IMR-90 (cell line): ENCODE data around the gene JMJD1C. TPM values are rescaled to one million over a fixed set of nuclear protein-coding genes. Genes with fewer than 3 reads are reported as not detected.

ENCODE experiments used
- ATAC-seq: fragments of 200-7000 bp; cut with Tn5 transposase; 2 replicates; pipeline ENCODE4 v1.9.1; 2020; ENCODE audit warnings: low read depth, mild to moderate bottlenecking, moderate library complexity
- BruUV-seq: library from RNA; stranded (reverse); fragments of 400-500 nt; replicated peaks from 2 replicates; lab custom pipeline; 2021; lab: Mats Ljungman, UMichigan
- CTCF ChIA-PET: fragments of 300-600 bp; formaldehyde crosslinking; extraction: SDS; loops from one replicate; lab custom pipeline; 2021; ENCODE audit warnings: antibody characterized with exemption; lab: Yijun Ruan, JAX
- POLR2A ChIA-PET: fragments of 300-600 bp; sonication (Branson Sonifier 250); formaldehyde crosslinking; loops from one replicate; lab custom pipeline; 2022; ENCODE audit warnings: antibody characterized with exemption; ENCODE audit not compliant: unreplicated experiment; lab: Charles Lee
- DNase-seq: peaks from one replicate; pipeline ENCODE4 v3.0.0; 2013
- H2AFZ ChIP-seq: replicated peaks from 2 replicates; pipeline ENCODE3; 2013; ENCODE audit warnings: low read length, mild to moderate bottlenecking; ENCODE audit not compliant: poor library complexity
- H2AK5ac ChIP-seq: 2 replicates; pipeline ENCODE4 v1.6.1; 2013; ENCODE audit warnings: low read depth, low read length, inconsistent platforms
- H2AK9ac ChIP-seq: replicated peaks from 2 replicates; pipeline ENCODE3; 2013; ENCODE audit warnings: mild to moderate bottlenecking, low read depth, low read length, moderate library complexity; ENCODE audit not compliant: poor library complexity
- H2BK120ac ChIP-seq: 2 replicates; pipeline ENCODE4 v1.6.1; 2013; ENCODE audit warnings: low read depth, low read length, inconsistent platforms
- H2BK15ac ChIP-seq: 3 replicates; pipeline ENCODE4 v1.6.1; 2013; ENCODE audit warnings: low read depth, low read length, inconsistent platforms
- H2BK20ac ChIP-seq: 2 replicates; pipeline ENCODE4 v1.6.1; 2013; ENCODE audit warnings: low read depth, mild to moderate bottlenecking, inconsistent platforms, low read length, moderate library complexity
- H2BK5ac ChIP-seq: 2 replicates; pipeline ENCODE4 v1.6.1; 2013; ENCODE audit warnings: mild to moderate bottlenecking, low read depth, low read length, inconsistent platforms; ENCODE audit not compliant: poor library complexity, severe bottlenecking
- H3K14ac ChIP-seq: replicated peaks from 2 replicates; pipeline ENCODE4 v1.6.1; 2013; ENCODE audit warnings: low read depth, low read length, inconsistent platforms
- H3K18ac ChIP-seq: 2 replicates; pipeline ENCODE4 v1.6.1; 2013; ENCODE audit warnings: low read depth, low read length, control low read depth
- H3K23ac ChIP-seq: 2 replicates; pipeline ENCODE4 v1.6.1; 2013; ENCODE audit warnings: low read depth, low read length, inconsistent platforms
- H3K27ac ChIP-seq: 2 replicates; pipeline ENCODE4 v1.5.1; 2013; ENCODE audit warnings: mild to moderate bottlenecking, control low read depth, low read length; ENCODE audit not compliant: insufficient read depth
- H3K27me3 ChIP-seq: 2 replicates; pipeline ENCODE4 v1.6.1; 2013; ENCODE audit warnings: low read length; ENCODE audit not compliant: control insufficient read depth, insufficient read depth
- H3K36me3 ChIP-seq: 2 replicates; pipeline ENCODE4 v1.6.1; 2013; ENCODE audit warnings: low read length, mixed read lengths; ENCODE audit not compliant: control insufficient read depth, insufficient read depth
- H3K4ac ChIP-seq: 2 replicates; pipeline ENCODE4 v1.6.1; 2013; ENCODE audit warnings: low read depth, low read length, inconsistent platforms
- H3K4me1 ChIP-seq: 2 replicates; pipeline ENCODE4 v1.6.1; 2013; ENCODE audit warnings: low read length, mixed read lengths; ENCODE audit not compliant: control insufficient read depth, insufficient read depth
- H3K4me2 ChIP-seq: 2 replicates; pipeline ENCODE4 v1.6.1; 2013; ENCODE audit warnings: low read depth, mild to moderate bottlenecking, control low read depth, low read length, moderate library complexity
- H3K4me3 ChIP-seq: 2 replicates; pipeline ENCODE4 v1.5.1; 2013; ENCODE audit warnings: low read depth, mild to moderate bottlenecking, control low read depth, low read length, moderate library complexity; ENCODE audit not compliant: insufficient read depth
- H3K56ac ChIP-seq: 2 replicates; pipeline ENCODE4 v1.6.1; 2013; ENCODE audit warnings: low read length, inconsistent platforms; ENCODE audit not compliant: insufficient read depth; ENCODE audit errors: extremely low read depth
- H3K79me1 ChIP-seq, 2 experiments: 2 replicates each; pipeline ENCODE4 v1.6.1; 2013; ENCODE audit warnings: low read length in 2 of 2, inconsistent platforms in 1 of 2, low read depth in 1 of 2
- H3K9ac ChIP-seq: 2 replicates; pipeline ENCODE4 v1.6.1; 2013; ENCODE audit warnings: low read depth, low read length, control low read depth
- H3K9me1 ChIP-seq: 2 replicates; pipeline ENCODE4 v1.6.1; 2013; ENCODE audit warnings: low read length, inconsistent platforms; ENCODE audit not compliant: insufficient read depth
- H3K9me3 ChIP-seq: 2 replicates; pipeline ENCODE4 v1.6.1; 2013; ENCODE audit warnings: low read length; ENCODE audit not compliant: control insufficient read depth, insufficient read depth
- H4K20me1 ChIP-seq: 2 replicates; pipeline ENCODE4 v1.6.1; 2013; ENCODE audit warnings: low read length, inconsistent platforms; ENCODE audit not compliant: insufficient read depth
- H4K5ac ChIP-seq: 2 replicates; pipeline ENCODE4 v1.6.1; 2013; ENCODE audit warnings: mild to moderate bottlenecking, low read depth, low read length, control low read depth
- H4K8ac ChIP-seq, 2 experiments: 2 replicates each; pipeline ENCODE4 v1.6.1; 2013; ENCODE audit warnings: low read depth in 2 of 2, low read length in 2 of 2, control low read depth in 1 of 2, inconsistent platforms in 1 of 2
- H4K91ac ChIP-seq: 2 replicates; pipeline ENCODE4 v1.6.1; 2013; ENCODE audit warnings: low read depth, low read length, inconsistent platforms; ENCODE audit not compliant: insufficient read depth
- BHLHE40 ChIP-seq: fragments of 150-350 bp; IDR thresholded peaks from 2 replicates; pipeline ENCODE4 v1.6.1; 2016; ENCODE audit warnings: mild to moderate bottlenecking, low read depth, low read length
- CEBPB ChIP-seq: IDR thresholded peaks from 2 replicates; pipeline ENCODE4 v1.6.1; 2012; ENCODE audit warnings: low read depth, low read length, improper control_type of control experiment
- CHD1 ChIP-seq: IDR thresholded peaks from 2 replicates; pipeline ENCODE4 v1.6.1; 2012; ENCODE audit warnings: low read depth, low read length, improper control_type of control experiment
- CTCF ChIP-seq: conservative IDR thresholded peaks from 2 replicates; pipeline ENCODE4 v1.5.1; 2012; ENCODE audit warnings: mild to moderate bottlenecking, low read depth, low read length, improper control_type of control experiment
- FOS ChIP-seq: fragments of 150-350 bp; IDR thresholded peaks from 2 replicates; pipeline ENCODE4 v1.6.1; 2016; ENCODE audit warnings: low read depth, low read length
- MAFK ChIP-seq: IDR thresholded peaks from 2 replicates; pipeline ENCODE4 v1.6.1; 2012; ENCODE audit warnings: low read depth, low read length, improper control_type of control experiment
- MAZ ChIP-seq: IDR thresholded peaks from 2 replicates; pipeline ENCODE4 v1.6.1; 2012; ENCODE audit warnings: low read depth, mild to moderate bottlenecking, low read length, improper control_type of control experiment, moderate library complexity, borderline replicate concordance
- MXI1 ChIP-seq: IDR thresholded peaks from 2 replicates; pipeline ENCODE4 v1.6.1; 2012; ENCODE audit warnings: low read depth, mild to moderate bottlenecking, low read length, moderate library complexity, borderline replicate concordance
- NFE2L2 ChIP-seq: fragments of 150-350 bp; IDR thresholded peaks from 2 replicates; pipeline ENCODE4 v1.6.1; 2016; ENCODE audit warnings: low read depth, mild to moderate bottlenecking, low read length
- RAD21 ChIP-seq: IDR thresholded peaks from 2 replicates; pipeline ENCODE4 v1.6.1; 2012; ENCODE audit warnings: low read length, improper control_type of control experiment
- RCOR1 ChIP-seq: IDR thresholded peaks from 2 replicates; pipeline ENCODE4 v1.6.1; 2012; ENCODE audit warnings: mild to moderate bottlenecking, low read length, improper control_type of control experiment; ENCODE audit not compliant: insufficient replicate concordance
- RFX5 ChIP-seq: IDR thresholded peaks from 2 replicates; pipeline ENCODE4 v1.8.0; 2012; ENCODE audit warnings: low read depth, mild to moderate bottlenecking, low read length, moderate library complexity
- SMC3 ChIP-seq: fragments of 150-350 bp; IDR thresholded peaks from 2 replicates; pipeline ENCODE4 v1.6.1; 2016; ENCODE audit warnings: low read depth, mild to moderate bottlenecking, antibody characterized with exemption, low read length, moderate library complexity
- USF2 ChIP-seq: fragments of 150-350 bp; IDR thresholded peaks from 2 replicates; pipeline ENCODE4 v1.6.1; 2017; ENCODE audit warnings: mild to moderate bottlenecking, antibody characterized with exemption, low read length, low read depth
- WGBS, 2 experiments: methylation state at CpG; one replicate each; pipeline versions ENCODE4 v1.1.5 to v1.1.7; 2013; ENCODE audit warnings: missing lambda C conversion rate in 2 of 2; ENCODE audit not compliant: insufficient read length in 1 of 2; ENCODE audit errors: extremely low coverage in 2 of 2; 5-methylcytosine and 5-hydroxymethylcytosine counted together
- dilution Hi-C: fragments of 300-500 bp; cut with HindIII; formaldehyde crosslinking; loops from one replicate; pipeline ENCODE4 v1.14.3; 2018; ENCODE audit warnings: low sequenced_read_pairs; ENCODE audit not compliant: unreplicated experiment
- in situ Hi-C: fragments of 300-500 bp; cut with MboI; formaldehyde crosslinking; loops from 3 replicates; pipeline ENCODE4 v1.14.3; 2019; ENCODE audit warnings: low sequenced_read_pairs, inconsistent platforms, mixed read lengths
- intact Hi-C: fragments of 100-400 bp; cut with micrococcal nuclease; formaldehyde crosslinking; loops from 2 replicates; pipeline ENCODE4 v1.10.0; 2022
- polyA plus RNA-seq, 3 experiments: library from polyadenylated mRNA; depleted of rRNA; stranded (reverse); fragments of >200 nt; gene quantifications; 2 replicates each; pipeline ENCODE4 v1.2.3, GENCODE V29; 2012; ENCODE audit warnings: low replicate concordance in 1 of 3
- total RNA-seq: library from RNA; depleted of rRNA; stranded (reverse); fragments of >200 nt; gene quantifications from 2 replicates; pipeline ENCODE4 v1.2.3, GENCODE V29; 2012
- TF ChIP-seq, protein P1 (sequence below): fragments of 150-350 bp; IDR thresholded peaks from 2 replicates; pipeline ENCODE4 v1.6.1; 2016; ENCODE audit warnings: low read depth, mild to moderate bottlenecking, low read length, moderate library complexity, borderline replicate concordance

Gene JMJD1C
- total and polyA plus RNA-seq, 2 of the 4 experiments (the other 2 are of a cell fraction) = 15.6 to 96.8 TPM

GRCh38 chr10:63504145-63504881 is 38.5 kb upstream of the JMJD1C start:
- CTCF ChIA-PET = interaction anchor here (0.7 to 0.8 kb wide), 2 partner anchors 10 to 50 kb away, joined by 3 to 4 read pairs; no protein-coding TSS in a partner anchor
- Histone ChIP-seq H3K27me3 (no peaks in the 10 kb centered on the region), H2BK20ac (no peak overlapping the region), H3K4ac (no peak overlapping the region), H3K79me1 (peaks cover 27 to 59% of the 10 kb centered on the region in 2 experiments), H3K9ac (no peak overlapping the region), H3K18ac (no peak overlapping the region), H3K9me1 (0 out of 2 replicates have a peak, but pooled peaks cover 4% of the 10 kb centered on the region), H2BK15ac (no peak overlapping the region), H3K4me3 (no peak overlapping the region), H3K56ac (no peak overlapping the region), H3K36me3 (no peaks in the 10 kb centered on the region), H2AK5ac (no peak overlapping the region), H4K8ac (no peak overlapping the region), H3K14ac (no peak overlapping the region), H2AK9ac (no peak overlapping the region), H2BK5ac (no peak overlapping the region), H4K5ac (no peak overlapping the region), H4K20me1 (peaks cover 12% of the 10 kb centered on the region), H3K27ac (no peak overlapping the region), H3K9me3 (no peaks in the 10 kb centered on the region), H2BK120ac (no peak overlapping the region), H3K4me2 (no peak overlapping the region), H2AFZ (no peak overlapping the region), H3K4me1 (0 out of 2 replicates have a peak, but pooled peaks cover 3% of the 10 kb centered on the region), H3K23ac (no peak overlapping the region), H4K91ac (no peak overlapping the region)
- WGBS, 2 experiments = 29% methylated on average over 1 of the region's 3 CpGs; no CpG with 5 or more reads in 1 of the 2 experiments
- dilution Hi-C loops (no loop called here), in situ Hi-C loops (no loop called here), intact Hi-C loops (no loop called here)
- POLR2A ChIA-PET = no interaction called here
- ATAC-seq = no peak
- DNase-seq = no peak
- BruUV-seq = no TSS peak
- TF ChIP-seq RAD21 (no peak), RFX5 (no peak), CHD1 (no peak), RCOR1 (no peak), CEBPB (no peak), MAFK (no peak), CTCF (no peak), USF2 (no peak), FOS (no peak), MAZ (no peak), SMC3 (no peak), MXI1 (no peak), BHLHE40 (no peak), NFE2L2 (no peak)
- TF ChIP-seq, protein P1, sequence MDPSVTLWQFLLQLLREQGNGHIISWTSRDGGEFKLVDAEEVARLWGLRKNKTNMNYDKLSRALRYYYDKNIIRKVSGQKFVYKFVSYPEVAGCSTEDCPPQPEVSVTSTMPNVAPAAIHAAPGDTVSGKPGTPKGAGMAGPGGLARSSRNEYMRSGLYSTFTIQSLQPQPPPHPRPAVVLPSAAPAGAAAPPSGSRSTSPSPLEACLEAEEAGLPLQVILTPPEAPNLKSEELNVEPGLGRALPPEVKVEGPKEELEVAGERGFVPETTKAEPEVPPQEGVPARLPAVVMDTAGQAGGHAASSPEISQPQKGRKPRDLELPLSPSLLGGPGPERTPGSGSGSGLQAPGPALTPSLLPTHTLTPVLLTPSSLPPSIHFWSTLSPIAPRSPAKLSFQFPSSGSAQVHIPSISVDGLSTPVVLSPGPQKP = no peak
